Gastroesophageal sphincter (tissue), 4 donors: ENCODE data around the gene HPRT1. TPM values are rescaled to one million over a fixed set of nuclear protein-coding genes. Genes with fewer than 3 reads are reported as not detected.
A peak's percentile ranks its signal among the peaks of the same experiment; 100 is the strongest.

Experiments used
- ATAC-seq: fragments of 150-250 bp; one replicate; pipeline ENCODE4 v1.9.1; 2016; ENCODE audit warnings: mild to moderate bottlenecking, moderate library complexity
- H3K27ac ChIP-seq, 4 donors: fragments of 200-600 bp; sonication (generic) in 3 of 4; 1 replicate in 3 of 4; 2 replicates in 1 of 4; pipeline ENCODE4 v1.5.1; 2016 to 2019
- H3K27me3 ChIP-seq: fragments of 200-600 bp; sonication (generic); one replicate; pipeline ENCODE4 v1.5.1; 2019
- H3K36me3 ChIP-seq, 2 donors: fragments of 200-600 bp; sonication (generic); one replicate each; pipeline ENCODE4 v1.5.1; 2019; ENCODE audit warnings: control low read depth in 1 of 2
- H3K4me1 ChIP-seq, 3 donors: fragments of 200-600 bp; sonication (generic); 1 replicate in 2 of 3; 2 replicates in 1 of 3; pipeline ENCODE4 v1.5.1; 2016 to 2019; ENCODE audit warnings: control low read depth in 2 of 3
- H3K4me3 ChIP-seq, 2 donors: fragments of 200-600 bp; sonication (generic); one replicate each; pipeline ENCODE4 v1.5.1; 2019; ENCODE audit warnings: mild to moderate bottlenecking in 1 of 2, moderate library complexity in 1 of 2
- H3K9me3 ChIP-seq, 3 donors: fragments of 200-600 bp; sonication (generic); one replicate each; pipeline ENCODE4 v1.5.1; 2017 to 2019; ENCODE audit warnings: control low read depth in 2 of 3
- CTCF ChIP-seq, 4 experiments: fragments of 200-600 bp in 2 of 4; fragments of 450-650 bp in 2 of 4; sonication (generic) in 1 of 4; IDR thresholded peaks; one replicate each; pipeline ENCODE4 v1.5.1; 2017 to 2019; ENCODE audit warnings: antibody characterized with exemption in 4 of 4, mild to moderate bottlenecking in 2 of 4, moderate library complexity in 2 of 4
- EP300 ChIP-seq: sonication (generic); formaldehyde crosslinking; IDR thresholded peaks from one replicate; pipeline ENCODE4 v1.6.1; 2017; ENCODE audit warnings: antibody characterized with exemption, mild to moderate bottlenecking
- POLR2A ChIP-seq, 2 donors: fragments of 450-650 bp; IDR thresholded peaks; one replicate each; pipeline ENCODE4 v1.6.1; 2017; ENCODE audit warnings: antibody characterized with exemption in 2 of 2, mild to moderate bottlenecking in 2 of 2, moderate library complexity in 1 of 2
- POLR2AphosphoS5 ChIP-seq: sonication (generic); formaldehyde crosslinking; IDR thresholded peaks from one replicate; pipeline ENCODE4 v1.6.1; 2017; ENCODE audit warnings: antibody characterized with exemption
- WGBS, 2 donors: methylation state at CpG; one replicate each; pipeline ENCODE4 v1.1.5; 2018; ENCODE audit warnings: low coverage in 1 of 2; 5-methylcytosine and 5-hydroxymethylcytosine counted together
- small RNA-seq, 4 donors: library from RNA; depleted of rRNA; stranded (forward); fragments of <200 nt; gene quantifications; one replicate each; pipeline ENCODE3, GENCODE V24; 2016
- total RNA-seq, 4 donors: library from RNA; depleted of rRNA; stranded (reverse); fragments of >200 nt; gene quantifications; one replicate each; pipeline ENCODE4 v1.1.0, GENCODE V29; 2016

HPRT1 gene
- total RNA-seq, 4 donors from 2014 or later: 6.7 to 12.5 (median 7.2) TPM

- H3K4me1 ChIP-seq: peaks cover 0 to 27% (median 0%) of the 10 kb centered on the region in 3 donors
- no peak overlapping the region for H3K27ac ChIP-seq
- H3K27me3 ChIP-seq: peaks cover 15% of the 10 kb centered on the region
- no peak for TF ChIP-seq POLR2AphosphoS5
- TF ChIP-seq POLR2A (IDR thresholded peaks at IDR 0.05): no peak
- TF ChIP-seq EP300: no peak
- no peak for TF ChIP-seq CTCF (IDR thresholded peaks at IDR 0.05)
- no peak for ATAC-seq
- H3K36me3 ChIP-seq: no peaks in the 10 kb centered on the region
- H3K9me3 ChIP-seq: no peaks in the 10 kb centered on the region
- WGBS, 2 donors: 55 to 59% methylated on average over 7 of the region's 7 CpGs
- H3K4me3 ChIP-seq: no peak overlapping the region
Measured at GRCh38 chrX:134547047-134547679, 87.2 kb downstream of the HPRT1 start.

GRCh38 chrX:134548257-134549201 is 88.6 kb downstream of the HPRT1 start:
- Histone ChIP-seq H3K4me1 (peaks cover 0 to 27% (median 0%) of the 10 kb centered on the region in 3 donors), H3K36me3 (no peaks in the 10 kb centered on the region), H3K4me3 (peak overlapping the region; percentile 62 to 66), H3K9me3 (no peaks in the 10 kb centered on the region), H3K27ac (peak overlapping the region in 3 of 4 donors; percentile 78 to 85 (median 81)), H3K27me3 (peaks cover 15% of the 10 kb centered on the region)
- WGBS, 2 donors: 3 to 29% methylated on average over 24 of the region's 33 CpGs
- TF ChIP-seq CTCF (IDR thresholded peaks at IDR 0.05) (no peak), EP300 (no peak), POLR2A (IDR thresholded peaks at IDR 0.05) (no peak), POLR2AphosphoS5 (peak; percentile 41)
- no peak for ATAC-seq

Small RNA genes within 50 kb of the gene (small RNA-seq; reads per million reads assigned to genes)
- gene AC004383.1 (0 reads per million in 4 donors), gene MIR450A1 (0 reads per million in 4 donors), gene MIR450A2 (0 reads per million in 4 donors), gene MIR450B (0 to 0.62 (median 0.13) reads per million in 4 donors), gene MIR503 (0 to 1.1 (median 0.86) reads per million in 4 donors), gene MIR542 (1.7 to 6.5 (median 2.6) reads per million in 4 donors)

Other genes starting within 250 kb of the HPRT1 start
- under 1 TPM in 1 of 4 donors, not detected in 3; 0.67 TPM for gene CCDC160, start 223.0 kb upstream of the HPRT1 start, total RNA-seq
- gene PHF6, start 86.9 kb upstream of the HPRT1 start, total RNA-seq: 10 to 100 TPM in 3 of 4 donors, 1 to 10 TPM in 1; 8.9 to 15.3 (median 12.5) TPM
- not detected for gene PLAC1, start 198.3 kb downstream of the HPRT1 start, total RNA-seq